Measurements from ENCODE around the gene DHRS7B. TPM values are rescaled to one million over a fixed set of nuclear protein-coding genes. Genes with fewer than 3 reads are reported as not detected.

DHRS7B gene
- total and polyA plus RNA-seq, 2 of the 13 experiments (the other 11 are each of a cell fraction or from before 2014, with no cell fraction given) = 20.0 to 35.8 TPM

GRCh38 chr17:21098934-21099689, 27.7 kb upstream of the DHRS7B start (continued):
- TF ChIP-seq HNRNPL (IDR thresholded peaks at IDR 0.05; ENCODE audit: low read depth, low read length) = no peak
- no peak for TF ChIP-seq SKIL (CRISPR knock-in tag; IDR thresholded peaks at IDR 0.05; ENCODE audit: borderline replicate concordance)
- TF ChIP-seq ZSCAN12 (CRISPR knock-in tag; IDR thresholded peaks at IDR 0.05) = no peak
- no peak for TF ChIP-seq MYNN (CRISPR knock-in tag; IDR thresholded peaks at IDR 0.05; ENCODE audit: low read depth)
- no peak for TF ChIP-seq POLR2A (IDR thresholded peaks at IDR 0.05; ENCODE audit: insufficient read depth in 1 of 2, low read depth in 2 of 2, low read length in 2 of 2)
- no peak for TF ChIP-seq ADNP (CRISPR knock-in tag; IDR thresholded peaks at IDR 0.05)
- TF ChIP-seq DMTF1 (CRISPR knock-in tag; IDR thresholded peaks at IDR 0.05) = no peak
- TF ChIP-seq SSRP1 (CRISPR knock-in tag; IDR thresholded peaks at IDR 0.05) = no peak
- TF ChIP-seq ZBTB26 (CRISPR knock-in tag; IDR thresholded peaks at IDR 0.05; ENCODE audit: borderline replicate concordance) = no peak
- TF ChIP-seq GFI1 (CRISPR knock-in tag; IDR thresholded peaks at IDR 0.05; ENCODE audit: borderline replicate concordance) = no peak
- TF ChIP-seq MXD3 (CRISPR knock-in tag; IDR thresholded peaks at IDR 0.05) = no peak
- TF ChIP-seq PHF21A (CRISPR knock-in tag; IDR thresholded peaks at IDR 0.05) = no peak
- no peak for TF ChIP-seq ZNF878 (CRISPR knock-in tag; IDR thresholded peaks at IDR 0.05)
- 0 out of 2 replicates have a peak, but pooled peaks have one; percentile 47 for TF ChIP-seq TARDBP (CRISPR knock-in tag; IDR thresholded peaks at IDR 0.05)
- no peak for TF ChIP-seq CENPX (CRISPR knock-in tag; IDR thresholded peaks at IDR 0.05)
- no peak for TF ChIP-seq ARID3A (IDR thresholded peaks at IDR 0.05; ENCODE audit: low read depth, low read length)
- TF ChIP-seq MYC (CRISPR knock-in tag; IDR thresholded peaks at IDR 0.05; ENCODE audit: borderline replicate concordance) = no peak
- TF ChIP-seq ZFP62 (CRISPR knock-in tag; IDR thresholded peaks at IDR 0.05) = no peak
- no peak for TF ChIP-seq PTBP1 (IDR thresholded peaks at IDR 0.05; ENCODE audit: low read depth, low read length, poor library complexity, severe bottlenecking)
- no peak for TF ChIP-seq HMGXB4 (CRISPR knock-in tag; IDR thresholded peaks at IDR 0.05; ENCODE audit: borderline replicate concordance in 1 of 2, low read depth in 1 of 2)
